ENCODE data around the gene DOCK1. TPM values are rescaled to one million over a fixed set of nuclear protein-coding genes. Genes with fewer than 3 reads are reported as not detected.

The DOCK1 gene
- total RNA-seq, 2 donors from 2014 or later: 52.9 to 76.7 TPM

GRCh38 chr10:126955934-126956711 is 50.9 kb downstream of the DOCK1 start:
- TF ChIP-seq CTCF (IDR thresholded peaks at IDR 0.05): no peak
- H3K36me3 ChIP-seq: no peaks in the 10 kb centered on the region
- H3K9me3 ChIP-seq: no peaks in the 10 kb centered on the region
- ATAC-seq (ENCODE audit: insufficient number of reproducible peaks, low FRiP score, low read depth) (no peak), DNase-seq (ENCODE audit: low spot score) (no peak)
- no peaks in the 10 kb centered on the region for H3K4me1 ChIP-seq (ENCODE audit: control insufficient read depth in 1 of 2, low read depth in 2 of 2)
- H3K27ac ChIP-seq: no peak overlapping the region
- no peaks in the 10 kb centered on the region for H3K27me3 ChIP-seq (replicated peaks; ENCODE audit: insufficient read depth)
- no peak overlapping the region for H3K4me3 ChIP-seq

GRCh38 chr10:126956712-126957108 is 51.5 kb downstream of the DOCK1 start:
- Histone ChIP-seq H3K27ac (no peak overlapping the region), H3K4me1 (ENCODE audit: control insufficient read depth in 1 of 2, low read depth in 2 of 2) (no peaks in the 10 kb centered on the region), H3K4me3 (no peak overlapping the region), H3K9me3 (no peaks in the 10 kb centered on the region), H3K36me3 (no peaks in the 10 kb centered on the region), H3K27me3 (replicated peaks; ENCODE audit: insufficient read depth) (no peaks in the 10 kb centered on the region)
- TF ChIP-seq CTCF (IDR thresholded peaks at IDR 0.05): no peak
- ATAC-seq (ENCODE audit: insufficient number of reproducible peaks, low FRiP score, low read depth) (no peak), DNase-seq (ENCODE audit: low spot score) (no peak)

DNA sequence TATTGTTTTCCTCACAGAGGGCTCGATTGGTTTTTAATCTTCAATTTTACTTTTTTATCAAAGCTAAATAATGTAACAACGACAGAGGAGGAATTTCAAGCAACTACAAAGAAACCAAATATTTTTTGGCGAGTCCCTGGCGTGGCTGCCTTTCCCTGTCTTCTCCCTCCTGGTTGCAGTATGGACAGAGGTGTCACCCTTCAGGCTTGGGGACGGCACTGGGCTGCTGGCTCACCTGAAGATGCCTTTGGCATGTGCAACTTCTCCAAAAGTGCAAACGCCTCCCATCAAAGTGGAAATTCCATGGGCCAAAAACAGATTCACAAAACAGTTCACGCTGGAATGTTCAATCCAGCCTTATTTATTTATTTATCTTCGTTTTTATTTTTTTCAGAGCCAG is 51.9 kb downstream of the DOCK1 start:
- Histone ChIP-seq H3K9me3 (no peaks in the 10 kb centered on the region), H3K36me3 (no peaks in the 10 kb centered on the region), H3K27ac (no peak overlapping the region), H3K27me3 (replicated peaks; ENCODE audit: insufficient read depth) (no peaks in the 10 kb centered on the region), H3K4me3 (no peak overlapping the region), H3K4me1 (ENCODE audit: control insufficient read depth in 1 of 2, low read depth in 2 of 2) (no peaks in the 10 kb centered on the region)
- no peak for TF ChIP-seq CTCF (IDR thresholded peaks at IDR 0.05)
- no peak for ATAC-seq (ENCODE audit: insufficient number of reproducible peaks, low FRiP score, low read depth)
- no peak for DNase-seq (ENCODE audit: low spot score)

DNA sequence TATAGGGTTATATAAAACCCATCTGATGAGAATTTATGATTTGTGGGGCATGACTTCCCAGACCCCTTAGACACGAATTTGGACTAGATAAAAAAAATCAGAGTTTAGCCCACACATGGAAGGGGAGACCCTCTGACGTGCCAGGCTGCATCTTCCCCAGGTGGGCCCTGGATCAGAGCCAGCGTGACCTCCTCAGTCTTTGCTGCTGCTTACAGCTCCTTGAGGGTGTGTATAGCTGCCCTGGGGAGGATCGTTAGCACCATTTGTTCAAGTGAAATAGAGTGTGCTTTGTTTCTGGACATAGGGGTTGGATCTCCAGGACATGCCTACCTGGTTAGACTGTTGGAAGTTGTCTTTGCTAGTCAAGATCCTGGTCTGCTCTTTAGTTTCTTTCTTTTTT is 54.2 kb downstream of the DOCK1 start:
- no peak for TF ChIP-seq CTCF (IDR thresholded peaks at IDR 0.05)
- H3K27ac ChIP-seq: no peak overlapping the region
- no peak for DNase-seq (ENCODE audit: low spot score)
- ATAC-seq (ENCODE audit: insufficient number of reproducible peaks, low FRiP score, low read depth): no peak
- no peak overlapping the region for H3K4me3 ChIP-seq
- H3K9me3 ChIP-seq: no peaks in the 10 kb centered on the region
- H3K4me1 ChIP-seq (ENCODE audit: control insufficient read depth in 1 of 2, low read depth in 2 of 2): no peaks in the 10 kb centered on the region
- no peaks in the 10 kb centered on the region for H3K27me3 ChIP-seq (replicated peaks; ENCODE audit: insufficient read depth)
- H3K36me3 ChIP-seq: no peaks in the 10 kb centered on the region

DNA sequence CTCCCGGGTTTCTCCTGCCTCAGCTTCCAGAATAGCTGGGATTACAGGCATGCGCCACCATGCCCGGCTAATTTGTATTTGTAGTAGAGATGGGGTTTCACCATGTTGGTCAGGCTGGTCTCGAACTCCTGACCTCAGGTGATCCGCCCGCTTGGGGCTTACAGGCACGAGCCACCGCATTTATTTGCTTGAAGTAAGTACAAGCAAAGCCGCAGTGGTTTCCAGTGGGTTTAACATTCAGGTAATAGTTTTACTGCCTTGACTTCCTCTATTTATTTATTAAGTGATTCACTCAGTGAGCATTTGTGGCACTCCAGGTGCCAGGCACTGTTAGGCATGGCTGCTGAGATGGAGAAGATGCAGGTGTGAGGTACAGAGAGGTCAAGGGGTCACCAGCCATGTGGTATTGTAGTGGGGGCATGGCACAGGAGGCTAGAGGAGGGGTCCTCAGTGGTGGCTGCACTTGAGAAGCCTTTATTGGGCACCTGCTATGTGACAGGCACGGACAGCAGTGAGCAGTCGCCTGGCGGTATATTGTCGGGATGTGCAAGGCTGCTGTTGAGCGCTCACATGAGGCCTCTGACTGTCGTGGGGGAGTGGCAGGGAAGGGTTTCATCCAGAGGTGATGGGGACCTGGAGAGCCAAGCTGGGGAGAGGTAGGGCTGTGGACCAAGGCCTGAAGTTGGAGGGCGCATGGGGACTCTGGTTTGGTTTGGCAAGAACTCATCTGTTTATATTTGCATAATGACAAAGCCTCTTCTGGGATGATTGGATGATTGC is 54.9 kb downstream of the DOCK1 start:
- Histone ChIP-seq H3K4me1 (ENCODE audit: control insufficient read depth in 1 of 2, low read depth in 2 of 2) (no peaks in the 10 kb centered on the region), H3K9me3 (no peaks in the 10 kb centered on the region), H3K36me3 (no peaks in the 10 kb centered on the region), H3K27ac (no peak overlapping the region), H3K4me3 (no peak overlapping the region), H3K27me3 (replicated peaks; ENCODE audit: insufficient read depth) (no peaks in the 10 kb centered on the region)
- no peak for TF ChIP-seq CTCF (IDR thresholded peaks at IDR 0.05)
- no peak for DNase-seq (ENCODE audit: low spot score)
- no peak for ATAC-seq (ENCODE audit: insufficient number of reproducible peaks, low FRiP score, low read depth)
